GM12878 (cell line): ENCODE results near the gene HK1. TPM values are rescaled to one million over a fixed set of nuclear protein-coding genes. Genes with fewer than 3 reads are reported as not detected.
A peak's percentile ranks its signal among the peaks of the same experiment; 100 is the strongest.

Experiments used
- ATAC-seq: fragments of 200-7000 bp; cut with Tn5 transposase; 3 replicates; pipeline ENCODE4 v1.9.1; 2020; ENCODE audit warnings: mild to moderate bottlenecking, moderate library complexity
- BruUV-seq: library from RNA; stranded (reverse); fragments of 400-500 nt; replicated peaks from 2 replicates; lab custom pipeline; 2021; lab: Mats Ljungman, UMichigan
- CTCF ChIA-PET: fragments of 300-600 bp; sonication (Branson Sonifier 250); formaldehyde crosslinking; extraction: SDS; loops from one replicate; lab custom pipeline; 2021; ENCODE audit warnings: inconsistent platforms; lab: Yijun Ruan, JAX
- POLR2A ChIA-PET: fragments of 350-600 bp; formaldehyde crosslinking; extraction: SDS; loops from one replicate; lab custom pipeline; 2021; ENCODE audit warnings: inconsistent platforms; lab: Charles Lee
- RAD21 ChIA-PET: fragments of 300-600 bp; sonication (Branson Sonifier 250); formaldehyde crosslinking; loops from one replicate; lab custom pipeline; 2023; ENCODE audit warnings: antibody characterized with exemption; ENCODE audit not compliant: unreplicated experiment; lab: Charles Lee
- SMC1A ChIA-PET: fragments of 300-600 bp; sonication (Branson Sonifier 250); formaldehyde crosslinking; loops from one replicate; lab custom pipeline; 2023; ENCODE audit not compliant: unreplicated experiment, uncharacterized antibody; lab: Charles Lee
- DNase-seq: peaks from one replicate; pipeline ENCODE4 v3.0.0-alpha.2; 2011; ENCODE audit warnings: low read depth, low spot score
- FAIRE-seq: peaks from 3 replicates; lab custom pipeline; 2011; peaks lifted over from hg19 to GRCh38; lab: Jason Lieb, UNC
- H2AFZ ChIP-seq: 2 replicates; pipeline ENCODE4 v1.6.0; 2011; ENCODE audit warnings: low read depth, low read length, control low read depth; ENCODE audit not compliant: control insufficient read depth
- H3K27ac ChIP-seq: 2 replicates; pipeline ENCODE4 v1.5.1; 2011; ENCODE audit warnings: control low read depth; ENCODE audit not compliant: control insufficient read depth, insufficient read depth
- H3K27me3 ChIP-seq, 2 experiments: replicated peaks in 1 of 2; 2 replicates each; pipeline versions ENCODE4 v1.6.0 to v1.6.1; 2011; ENCODE audit warnings: low read length in 1 of 2; ENCODE audit not compliant: control insufficient read depth in 2 of 2, insufficient read depth in 2 of 2
- H3K36me3 ChIP-seq, 2 experiments: 2 replicates each; pipeline ENCODE4 v1.5.1; 2011; ENCODE audit warnings: low read length in 1 of 2; ENCODE audit not compliant: control insufficient read depth in 2 of 2, insufficient read depth in 2 of 2
- H3K4me1 ChIP-seq: 2 replicates; pipeline ENCODE4 v1.6.1; 2011; ENCODE audit warnings: mild to moderate bottlenecking, low read length, moderate library complexity, mixed read lengths; ENCODE audit not compliant: control insufficient read depth, insufficient read depth
- H3K4me2 ChIP-seq: 2 replicates; pipeline ENCODE4 v1.6.0; 2011; ENCODE audit warnings: control low read depth; ENCODE audit not compliant: control insufficient read depth, insufficient read depth
- H3K4me3 ChIP-seq: fragments of 200-600 bp; sonication (generic); 2 replicates; pipeline ENCODE4 v1.5.1; 2016
- H3K79me2 ChIP-seq: 2 replicates; pipeline ENCODE4 v1.6.0; 2011; ENCODE audit warnings: low read length; ENCODE audit not compliant: control insufficient read depth, insufficient read depth
- H3K9ac ChIP-seq: 2 replicates; pipeline ENCODE4 v1.8.0; 2011; ENCODE audit warnings: low read length, control low read depth, mixed read lengths; ENCODE audit not compliant: control insufficient read depth, insufficient read depth
- H3K9me3 ChIP-seq: replicated peaks from 3 replicates; pipeline ENCODE4 v1.5.1; 2011; ENCODE audit warnings: mild to moderate bottlenecking, low read length; ENCODE audit not compliant: control insufficient read depth, insufficient read depth
- H4K20me1 ChIP-seq: 2 replicates; pipeline ENCODE4 v1.6.0; 2011; ENCODE audit not compliant: control insufficient read depth, insufficient read depth
- CBX5 ChIP-seq: sonication (generic); IDR thresholded peaks from 2 replicates; pipeline ENCODE4 v1.6.1; 2016; ENCODE audit warnings: low read depth, moderate library complexity, mild to moderate bottlenecking, inconsistent platforms
- EP300 ChIP-seq, 2 experiments: fragments of 150-350 bp in 1 of 2; IDR thresholded peaks; 2 replicates each; pipeline ENCODE4 v1.6.1; 2011 to 2012; ENCODE audit warnings: low read depth in 2 of 2, low read length in 2 of 2, borderline replicate concordance in 1 of 2, improper control_type of control experiment in 1 of 2, inconsistent platforms in 1 of 2; ENCODE audit not compliant: control insufficient read depth in 1 of 2
- JUND ChIP-seq: IDR thresholded peaks from 2 replicates; pipeline ENCODE4 v1.6.1; 2012; ENCODE audit warnings: low read depth, mild to moderate bottlenecking, low read length, improper control_type of control experiment, moderate library complexity
- KDM1A ChIP-seq: fragments of 200-600 bp; sonication (generic); IDR thresholded peaks from 2 replicates; pipeline ENCODE4 v1.6.1; 2016; ENCODE audit warnings: borderline replicate concordance
- LARP7 ChIP-seq: fragments of 450-650 bp; IDR thresholded peaks from 2 replicates; pipeline ENCODE4 v1.6.1; 2017; ENCODE audit warnings: mild to moderate bottlenecking
- MAX ChIP-seq: IDR thresholded peaks from 2 replicates; pipeline ENCODE4 v1.6.1; 2012; ENCODE audit warnings: low read depth, low read length, improper control_type of control experiment
- NKRF ChIP-seq: fragments of 450-650 bp; conservative IDR thresholded peaks from 2 replicates; pipeline ENCODE4 v1.6.1; 2017; ENCODE audit warnings: mild to moderate bottlenecking, moderate library complexity
- PAX8 ChIP-seq: fragments of 450-650 bp; IDR thresholded peaks from 2 replicates; pipeline ENCODE4 v1.6.1; 2017; ENCODE audit warnings: mild to moderate bottlenecking, moderate library complexity
- RELA ChIP-seq: fragments of 450-650 bp; IDR thresholded peaks from 2 replicates; pipeline ENCODE4 v1.8.0; 2014; ENCODE audit warnings: borderline replicate concordance; ENCODE audit not compliant: partially characterized antibody
- REST ChIP-seq: IDR thresholded peaks from 2 replicates; pipeline ENCODE4 v1.6.1; 2012; ENCODE audit warnings: mild to moderate bottlenecking, low read depth, low read length
- SUPT20H ChIP-seq: IDR thresholded peaks from 2 replicates; pipeline ENCODE4 v1.6.1; 2011; ENCODE audit warnings: low read depth, mild to moderate bottlenecking, low read length, moderate library complexity, borderline replicate concordance; ENCODE audit not compliant: control insufficient read depth
- ZBTB40 ChIP-seq: fragments of 450-650 bp; IDR thresholded peaks from 2 replicates; pipeline ENCODE4 v1.6.1; 2016; ENCODE audit warnings: mild to moderate bottlenecking, moderate library complexity, borderline replicate concordance
- ZNF274 ChIP-seq: IDR thresholded peaks from one replicate; pipeline ENCODE4 v1.8.0; 2011; ENCODE audit not compliant: insufficient read length, insufficient read depth
- WGBS: methylation state at CpG from one replicate; pipeline ENCODE4 v1.1.6; 2016; ENCODE audit warnings: low lambda C conversion rate; ENCODE audit not compliant: insufficient replicate concordance, insufficient coverage; ENCODE audit errors: missing lambda C conversion rate; 5-methylcytosine and 5-hydroxymethylcytosine counted together
- in situ Hi-C: fragments of 300-500 bp; cut with MboI; formaldehyde crosslinking; loops from 9 replicates; pipeline ENCODE4 v1.14.3; 2018; ENCODE audit warnings: mixed read lengths
- intact Hi-C: fragments of 100-400 bp; cut with micrococcal nuclease; formaldehyde crosslinking; loops from one replicate; pipeline ENCODE4 v1.14.2; 2022; ENCODE audit not compliant: unreplicated experiment
- polyA plus RNA-seq, 11 experiments: library from polyadenylated mRNA; depleted of rRNA in 4 of 11; unstranded in 6 of 11; stranded (reverse) in 5 of 11; fragments of >200 nt; fragmentation: Nextera tagmentation in 4 of 11; fragmentation: Illumina TruSeq in 1 of 11; extraction: Ambion mirVana in 4 of 11; extraction: Trizol in 1 of 11; gene quantifications; 1 replicate in 1 of 11; 2 replicates in 10 of 11; pipeline versions ENCODE4 v1.2.1 to v1.2.3, GENCODE V29; 2011 to 2016; ENCODE audit warnings: inconsistent platforms in 2 of 11, missing spikeins in 2 of 11, low read depth in 1 of 11
- total RNA-seq, 4 experiments: library from RNA; depleted of rRNA in 3 of 4; stranded (reverse); fragments of >200 nt in 3 of 4; fragmentation: Illumina TruSeq in 1 of 4; extraction: Trizol in 1 of 4; gene quantifications; 2 replicates each; pipeline versions ENCODE4 v1.2.1 to v1.2.3, GENCODE V29; 2013 to 2021

Gene HK1
- total and polyA plus RNA-seq, 10 of the 15 experiments (the other 5 are each of a cell fraction or from before 2014, with no cell fraction given), result 3.4 to 77.3 (median 46.6) TPM

- peak; percentile 76 for FAIRE-seq
- Histone ChIP-seq H3K27ac (no peak overlapping the region), H4K20me1 (no peaks in the 10 kb centered on the region), H3K9me3 (no peaks in the 10 kb centered on the region), H3K36me3 (no peaks in the 10 kb centered on the region), H3K4me1 (no peaks in the 10 kb centered on the region; the same call in 1 of the 2 replicates), H2AFZ (no peak overlapping the region), H3K79me2 (no peaks in the 10 kb centered on the region; the same call in 1 of the 2 replicates), H3K4me2 (no peak overlapping the region), H3K9ac (no peak overlapping the region), H3K27me3 (no peaks in the 10 kb centered on the region; a peak in 1 of 4 replicates), H3K4me3 (no peak overlapping the region)
- BruUV-seq, result no TSS peak
- 0% methylated on average over 1 of the region's 1 CpG for WGBS
- RAD21 ChIA-PET, result interaction anchor here (1.3 to 1.6 kb wide), 2 partner anchors 18 to 20 kb away, joined by 4 to 5 read pairs; no protein-coding TSS in a partner anchor
- in situ Hi-C loops (no loop called here), intact Hi-C loops (no loop called here)
- POLR2A ChIA-PET, result interaction anchor here (1.0 to 1.5 kb wide), 5 partner anchors 11 to 36 kb away, joined by 3 to 7 read pairs (median 3); no protein-coding TSS in a partner anchor
- SMC1A ChIA-PET, result interaction anchor here (1.5 to 3.3 kb wide), 4 partner anchors 16 to 36 kb away, joined by 3 to 14 read pairs (median 8); no protein-coding TSS in a partner anchor
- no peak for DNase-seq
- CTCF ChIA-PET, result interaction anchor here (0.7 to 3.2 kb wide), 9 partner anchors 10 to 310 kb away, joined by 3 to 14 read pairs (median 3); no protein-coding TSS in a partner anchor
- ATAC-seq, result peak; percentile 76
- no peak for TF ChIP-seq ZNF274
- no peak for TF ChIP-seq EP300 (IDR thresholded peaks at IDR 0.05; ENCODE audit: borderline replicate concordance in 1 of 2, control insufficient read depth in 1 of 2, low read depth in 2 of 2, low read length in 2 of 2)
- no peak for TF ChIP-seq NKRF
- TF ChIP-seq PAX8, result no peak
- TF ChIP-seq SUPT20H, result no peak
- no peak for TF ChIP-seq MAX
- TF ChIP-seq CBX5, result no peak
- no peak for TF ChIP-seq LARP7
- TF ChIP-seq ZBTB40, result no peak
- no peak for TF ChIP-seq RELA
- TF ChIP-seq JUND, result no peak
- TF ChIP-seq REST, result no peak
- no peak for TF ChIP-seq KDM1A
Measured at GRCh38 chr10:69449841-69450240, 171.5 kb downstream of the HK1 start.
